Mucosa of stomach (tissue), 1 donor: Measurements from ENCODE around the gene KRTAP5-9.
"Not testable (repeated sequence)": the region's sequence is repeated elsewhere in the genome, so short reads cannot be mapped to it uniquely, and the experiment has no call there.

Experiments
- H3K27me3 ChIP-seq: one replicate; pipeline ENCODE4 v1.7.0; 2013; ENCODE audit warnings: mild to moderate bottlenecking, low read length; ENCODE audit not compliant: control insufficient read depth, insufficient read depth
- H3K36me3 ChIP-seq: one replicate; pipeline ENCODE4 v1.7.0; 2013; ENCODE audit warnings: low read length; ENCODE audit not compliant: control insufficient read depth, insufficient read depth
- H3K4me1 ChIP-seq: one replicate; pipeline ENCODE4 v1.7.0; 2013; ENCODE audit warnings: mild to moderate bottlenecking, low read length; ENCODE audit not compliant: control insufficient read depth, insufficient read depth
- H3K4me3 ChIP-seq: one replicate; pipeline ENCODE4 v1.7.0; 2013; ENCODE audit warnings: low read length
- H3K9ac ChIP-seq: one replicate; pipeline ENCODE4 v1.7.0; 2013; ENCODE audit warnings: mild to moderate bottlenecking, low read length, moderate library complexity
- H3K9me3 ChIP-seq: one replicate; pipeline ENCODE4 v1.7.0; 2013; ENCODE audit warnings: mild to moderate bottlenecking, low read length, moderate library complexity; ENCODE audit not compliant: control insufficient read depth
- donor health status: Pancreatic carcinoma.

Gene KRTAP5-9

DNA sequence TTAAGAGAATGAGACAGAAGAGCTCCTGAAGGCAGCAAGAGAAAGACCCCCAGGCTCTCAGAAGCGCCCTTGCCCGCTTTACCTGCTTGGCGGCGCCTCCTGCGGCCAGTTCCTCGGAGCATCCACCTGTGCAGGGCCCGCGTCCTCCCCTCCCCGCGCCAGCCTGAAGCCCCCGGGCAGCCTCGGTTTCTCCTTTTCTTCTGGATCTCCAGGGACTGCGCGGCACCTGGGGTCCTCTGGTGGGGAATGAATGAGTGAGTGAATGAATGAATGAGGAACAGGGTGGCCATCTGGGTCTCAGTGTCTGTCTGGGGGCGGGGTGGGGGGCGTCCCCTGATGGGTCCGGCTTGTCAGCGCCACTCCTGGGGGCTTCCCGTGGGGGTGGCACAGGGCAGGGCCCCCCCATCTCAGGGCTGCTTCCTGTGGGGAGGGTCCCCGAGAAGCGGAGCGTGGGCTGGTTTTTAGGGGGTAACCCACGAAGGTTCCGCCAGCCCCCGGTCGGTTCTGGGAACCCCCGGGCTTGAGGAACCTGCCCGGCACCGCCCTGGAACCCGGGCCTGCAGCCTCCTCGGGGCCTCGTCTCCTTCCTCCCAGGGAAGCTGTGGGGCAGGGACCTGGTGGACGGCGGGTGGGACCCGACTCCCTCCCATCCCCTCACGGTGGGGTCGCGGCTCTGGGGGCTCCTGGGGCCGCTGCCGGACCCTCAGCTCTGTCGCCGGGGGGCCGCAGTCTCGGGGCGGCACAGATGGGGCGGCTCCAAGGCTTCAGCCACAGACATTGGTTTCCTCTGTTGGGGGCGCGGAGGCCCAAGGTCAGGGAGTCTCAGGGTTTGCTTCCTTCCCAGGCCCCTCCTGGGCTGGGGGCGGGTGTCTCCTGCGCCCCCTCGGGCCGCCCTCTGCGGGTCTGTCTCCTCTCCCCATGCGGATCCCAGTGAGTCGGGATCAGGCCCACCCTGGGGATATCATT lies 29.4 kb upstream of the KRTAP5-9 start:
- no peak overlapping the region for H3K4me3 ChIP-seq

GRCh38 chr11:71519546-71519945 lies 28.7 kb upstream of the KRTAP5-9 start:
- Histone ChIP-seq H3K36me3 (no peaks in the 10 kb centered on the region), H3K4me1 (no peaks in the 10 kb centered on the region), H3K27me3 (no peaks in the 10 kb centered on the region), H3K4me3 (no peak overlapping the region), H3K9ac (no peak overlapping the region), H3K9me3 (no peaks in the 10 kb centered on the region)

More for the DNA sequence above, 29.4 kb upstream of the KRTAP5-9 start:
- no peak overlapping the region for H3K9ac ChIP-seq
- no peaks in the 10 kb centered on the region for H3K4me1 ChIP-seq
- H3K36me3 ChIP-seq: no peaks in the 10 kb centered on the region
- no peaks in the 10 kb centered on the region for H3K27me3 ChIP-seq
- no peaks in the 10 kb centered on the region for H3K9me3 ChIP-seq

GRCh38 chr11:71525188-71525937 lies 22.9 kb upstream of the KRTAP5-9 start:
- no peaks in the 10 kb centered on the region for H3K9me3 ChIP-seq
- H3K27me3 ChIP-seq: no peaks in the 10 kb centered on the region
- H3K4me1 ChIP-seq: peaks cover 8% of the 10 kb centered on the region
- no peak overlapping the region for H3K4me3 ChIP-seq
- H3K9ac ChIP-seq: no peak overlapping the region
- no peaks in the 10 kb centered on the region for H3K36me3 ChIP-seq

DNA sequence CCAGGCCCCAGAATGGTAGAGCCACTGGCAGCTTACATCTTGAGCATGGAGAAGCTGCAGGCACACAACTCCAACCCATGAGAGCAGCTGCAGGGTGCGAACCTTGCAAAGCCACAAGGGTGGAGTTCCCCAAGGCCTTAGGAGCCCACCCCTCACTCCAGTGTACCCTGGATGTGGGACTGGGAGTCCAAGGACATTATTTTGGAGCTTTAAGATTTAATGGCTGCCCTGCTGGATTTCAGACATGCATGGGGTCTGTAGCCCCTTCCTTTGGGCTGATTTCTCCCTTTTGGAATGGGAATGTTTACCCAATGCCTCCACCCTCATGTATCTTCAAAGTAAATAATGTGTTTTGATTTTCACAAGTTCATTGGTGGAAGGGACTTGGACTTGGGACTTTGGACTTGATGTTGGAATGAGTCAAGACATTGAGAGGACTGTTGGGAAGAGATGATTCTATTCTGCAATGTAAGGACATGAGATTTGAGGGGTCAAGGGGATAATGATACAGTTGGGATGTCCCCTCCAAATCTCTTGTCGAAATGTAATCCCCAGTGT lies 22.2 kb upstream of the KRTAP5-9 start:
- Histone ChIP-seq H3K4me3 (no peak overlapping the region), H3K9me3 (no peaks in the 10 kb centered on the region), H3K27me3 (no peaks in the 10 kb centered on the region), H3K36me3 (no peaks in the 10 kb centered on the region), H3K9ac (no peak overlapping the region), H3K4me1 (peaks cover 8% of the 10 kb centered on the region)

GRCh38 chr11:71526796-71527575 lies 21.2 kb upstream of the KRTAP5-9 start, which contains the start of gene KRTAP5-7:
Gene KRTAP5-7 (plus strand): TSS chr11:71527267. CDS start chr11:71527301, 34 bp downstream.
- not testable (repeated sequence) for H3K27me3 ChIP-seq, H3K4me1 ChIP-seq, H3K9me3 ChIP-seq, H3K4me3 ChIP-seq, H3K36me3 ChIP-seq, H3K9ac ChIP-seq

GRCh38 chr11:71527576-71528210 lies 20.5 kb upstream of the KRTAP5-9 start:
- Histone ChIP-seq H3K4me3 (no peak overlapping the region), H3K36me3 (no peaks in the 10 kb centered on the region)

DNA sequence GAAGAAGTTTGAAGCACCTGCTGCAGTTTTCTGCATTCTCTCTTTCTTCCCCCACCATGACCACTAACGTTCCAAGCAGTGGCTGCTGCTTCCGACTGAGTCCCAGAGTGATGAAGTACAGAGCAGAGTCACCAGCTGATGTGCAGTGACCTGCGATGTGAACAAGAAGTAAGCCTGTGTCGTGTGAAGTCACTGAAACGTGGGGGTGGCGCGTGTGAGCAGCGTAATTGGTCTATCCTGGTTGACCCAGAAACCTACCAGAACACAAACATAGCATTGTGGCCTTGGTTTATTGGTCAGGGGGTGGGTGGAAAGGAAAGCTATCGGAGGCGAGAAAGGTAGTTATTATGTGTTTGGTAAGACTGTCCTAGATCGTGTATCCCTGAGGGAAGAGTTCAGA lies 17.6 kb upstream of the KRTAP5-9 start:
- H3K36me3 ChIP-seq: no peaks in the 10 kb centered on the region
- H3K9ac ChIP-seq: no peak overlapping the region
- H3K4me1 ChIP-seq: peaks cover 5% of the 10 kb centered on the region
- H3K27me3 ChIP-seq: no peaks in the 10 kb centered on the region
- H3K9me3 ChIP-seq: no peaks in the 10 kb centered on the region
- H3K4me3 ChIP-seq: no peak overlapping the region

More at GRCh38 chr11:71527576-71528210, 20.5 kb upstream of the KRTAP5-9 start:
- Histone ChIP-seq H3K9me3 (no peaks in the 10 kb centered on the region), H3K4me1 (peaks cover 8% of the 10 kb centered on the region), H3K9ac (no peak overlapping the region), H3K27me3 (no peaks in the 10 kb centered on the region)

DNA sequence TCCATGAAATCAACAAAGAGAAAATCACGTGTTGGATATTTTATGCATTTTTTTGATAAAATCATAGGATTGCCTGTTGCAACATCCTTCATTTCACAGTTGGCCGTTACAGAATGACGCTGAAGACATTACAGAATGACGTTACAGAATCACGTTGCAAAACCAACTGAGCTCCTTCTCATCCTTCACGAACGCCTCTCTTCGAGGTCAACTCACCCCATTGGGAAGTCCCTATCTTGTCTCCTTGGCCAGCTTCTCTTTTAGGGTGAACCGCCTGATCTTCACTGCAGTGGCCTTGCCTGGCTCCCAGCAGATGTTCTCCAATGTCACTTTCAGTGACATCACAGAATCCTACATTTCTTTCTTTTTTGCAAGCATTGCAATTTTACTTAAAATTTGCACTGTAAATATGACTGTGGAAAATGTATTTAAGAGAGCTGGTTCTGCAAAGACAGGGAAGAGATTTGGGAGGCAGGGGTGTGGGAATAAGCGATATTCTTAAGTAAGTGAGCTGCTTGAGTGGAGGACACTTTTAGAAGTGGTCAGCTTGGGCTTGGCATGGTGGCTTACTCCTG lies 16.1 kb upstream of the KRTAP5-9 start:
- no peaks in the 10 kb centered on the region for H3K36me3 ChIP-seq
- H3K4me3 ChIP-seq: no peak overlapping the region
- no peaks in the 10 kb centered on the region for H3K4me1 ChIP-seq
- no peaks in the 10 kb centered on the region for H3K9me3 ChIP-seq
- no peaks in the 10 kb centered on the region for H3K27me3 ChIP-seq
- no peak overlapping the region for H3K9ac ChIP-seq

DNA sequence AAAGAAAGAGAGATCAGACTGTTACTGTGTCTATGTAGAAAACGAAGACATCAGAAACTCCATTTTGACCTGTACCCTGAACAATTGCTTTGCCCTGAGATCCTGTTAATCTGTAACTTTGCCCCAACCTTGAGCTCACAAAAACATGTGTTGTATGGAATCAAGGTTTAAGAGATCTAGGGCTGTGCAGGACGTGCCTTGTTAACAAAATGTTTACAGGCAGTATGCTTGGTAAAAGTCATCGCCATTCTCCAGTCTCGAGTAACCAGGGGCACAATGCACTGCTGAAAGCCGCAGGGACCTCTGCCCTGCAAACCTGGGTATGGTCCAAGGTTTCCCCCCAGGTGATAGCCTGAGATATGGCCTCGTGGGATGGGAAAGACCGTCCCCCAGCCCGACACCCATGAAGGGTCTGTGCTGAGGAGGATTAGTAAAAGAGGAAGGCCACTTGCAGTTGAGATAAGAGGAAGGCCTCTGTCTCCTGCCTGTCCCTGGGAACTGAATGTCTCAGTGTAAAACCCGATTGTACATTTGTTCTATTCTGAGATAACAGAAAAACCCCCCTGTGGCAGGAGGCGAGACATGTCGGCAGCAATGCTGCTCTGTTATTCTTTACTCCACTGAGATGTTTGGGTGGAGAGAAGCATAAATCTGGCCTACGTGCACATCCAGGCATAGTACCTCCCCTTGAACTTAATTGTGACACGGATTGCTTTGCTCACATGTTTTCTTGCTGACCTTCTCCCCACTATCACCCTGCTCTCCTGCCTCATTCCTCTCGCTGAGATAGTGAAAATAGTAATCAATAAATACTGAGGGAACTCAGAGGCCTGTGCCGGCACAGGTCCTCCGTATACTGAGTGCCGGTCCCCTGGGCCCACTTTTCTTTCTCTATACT lies 13.3 kb upstream of the KRTAP5-9 start:
- not testable (repeated sequence) for H3K4me1 ChIP-seq, H3K9me3 ChIP-seq, H3K27me3 ChIP-seq

GRCh38 chr11:71535825-71536224 lies 12.4 kb upstream of the KRTAP5-9 start:
- H3K4me3 ChIP-seq: no peak overlapping the region

More for the DNA sequence above, 13.3 kb upstream of the KRTAP5-9 start:
- not testable (repeated sequence) for H3K9ac ChIP-seq, H3K4me3 ChIP-seq, H3K36me3 ChIP-seq

More at GRCh38 chr11:71535825-71536224, 12.4 kb upstream of the KRTAP5-9 start:
- Histone ChIP-seq H3K4me1 (no peaks in the 10 kb centered on the region), H3K9ac (no peak overlapping the region), H3K9me3 (no peaks in the 10 kb centered on the region), H3K27me3 (no peaks in the 10 kb centered on the region), H3K36me3 (no peaks in the 10 kb centered on the region)
